ENCODE data around the gene HTR1E.

The HTR1E gene

GRCh38 chr6:86936834-86937218 lies 502 bp upstream of the HTR1E start:
- no peak for TF ChIP-seq CTCF (IDR thresholded peaks at IDR 0.05; ENCODE audit: low read depth, low read length)
- in situ Hi-C loops (cut with HindIII; ENCODE audit: low sequenced_read_pairs), result no loop called here
- H3K4me3 ChIP-seq (ENCODE audit: low read depth, low read length), result no peak overlapping the region
- DNase-seq (ENCODE audit: low read depth, low spot score), result no peak

- no peak overlapping the region for H3K4me3 ChIP-seq (ENCODE audit: low read depth, low read length)
- in situ Hi-C loops (cut with HindIII; ENCODE audit: low sequenced_read_pairs), result no loop called here
- TF ChIP-seq CTCF (IDR thresholded peaks at IDR 0.05; ENCODE audit: low read depth, low read length), result no peak
- DNase-seq (ENCODE audit: low read depth, low spot score), result no peak
Observed at GRCh38 chr6:86938814-86939213, 1.5 kb downstream of the HTR1E start.

- no peak overlapping the region for H3K4me3 ChIP-seq (ENCODE audit: low read depth, low read length)
- in situ Hi-C loops (cut with HindIII; ENCODE audit: low sequenced_read_pairs), result no loop called here
- TF ChIP-seq CTCF (IDR thresholded peaks at IDR 0.05; ENCODE audit: low read depth, low read length), result no peak
- DNase-seq (ENCODE audit: low read depth, low spot score), result no peak
Observed at GRCh38 chr6:86941461-86941860, 4.1 kb downstream of the HTR1E start.

- in situ Hi-C loops (cut with HindIII; ENCODE audit: low sequenced_read_pairs), result no loop called here
- H3K4me3 ChIP-seq (ENCODE audit: low read depth, low read length), result no peak overlapping the region
- no peak for TF ChIP-seq CTCF (IDR thresholded peaks at IDR 0.05; ENCODE audit: low read depth, low read length)
- DNase-seq (ENCODE audit: low read depth, low spot score), result no peak
Observed at GRCh38 chr6:86942769-86943516, 5.6 kb downstream of the HTR1E start.

GRCh38 chr6:86943819-86944407 lies 6.6 kb downstream of the HTR1E start:
- in situ Hi-C loops (cut with HindIII; ENCODE audit: low sequenced_read_pairs), result no loop called here
- no peak for TF ChIP-seq CTCF (IDR thresholded peaks at IDR 0.05; ENCODE audit: low read depth, low read length)
- no peak overlapping the region for H3K4me3 ChIP-seq (ENCODE audit: low read depth, low read length)
- no peak for DNase-seq (ENCODE audit: low read depth, low spot score)

GRCh38 chr6:86949771-86950170 lies 12.4 kb downstream of the HTR1E start:
- in situ Hi-C loops (cut with HindIII; ENCODE audit: low sequenced_read_pairs), result no loop called here
- no peak for TF ChIP-seq CTCF (IDR thresholded peaks at IDR 0.05; ENCODE audit: low read depth, low read length)
- no peak for DNase-seq (ENCODE audit: low read depth, low spot score)
- no peak overlapping the region for H3K4me3 ChIP-seq (ENCODE audit: low read depth, low read length)
